Activated CD8-positive, alpha-beta memory T cell treated with anti-CD3 and anti-CD28 coated beads for 1 hour (primary cell): ENCODE data around the gene GRK6.

Experiments
- DNase-seq, 2 donors: peaks; one replicate each; pipeline ENCODE4 v3.0.0-alpha.2; 2020; ENCODE audit warnings: low read depth in 1 of 2; ENCODE audit errors: extremely low read depth in 1 of 2

The GRK6 gene

GRCh38 chr5:177439518-177440053 lies 13.1 kb downstream of the GRK6 start:
- DNase-seq, result no peak

- no peak for DNase-seq
Measured at GRCh38 chr5:177440211-177440989, 13.9 kb downstream of the GRK6 start.

GRCh38 chr5:177440990-177441780 lies 14.7 kb downstream of the GRK6 start:
- no peak for DNase-seq

GRCh38 chr5:177442066-177442826 lies 15.8 kb downstream of the GRK6 start:
- no peak for DNase-seq

GRCh38 chr5:177443144-177443983 lies 16.9 kb downstream of the GRK6 start:
- DNase-seq, result no peak

GRCh38 chr5:177444106-177445051 lies 17.9 kb downstream of the GRK6 start:
- DNase-seq, result no peak

GRCh38 chr5:177445052-177445916 lies 18.8 kb downstream of the GRK6 start:
- DNase-seq, result no peak

- no peak for DNase-seq
Measured at GRCh38 chr5:177445917-177446199, 19.4 kb downstream of the GRK6 start.

GRCh38 chr5:177446200-177447065 lies 20.0 kb downstream of the GRK6 start, which contains the start of gene PRR7:
Gene PRR7 (plus strand): TSS chr5:177446814. CDS start chr5:177455068, 8,254 bp downstream.
- DNase-seq, result peak in 1 of 2 donors; percentile 61

- peak in 1 of 2 donors; percentile 54 for DNase-seq
Measured at GRCh38 chr5:177447066-177447610, 20.7 kb downstream of the GRK6 start.

- no peak for DNase-seq
Measured at GRCh38 chr5:177447611-177448243, 21.3 kb downstream of the GRK6 start.

- no peak for DNase-seq
Measured at GRCh38 chr5:177448244-177448950, 21.9 kb downstream of the GRK6 start.

GRCh38 chr5:177449140-177450061 lies 22.9 kb downstream of the GRK6 start:
- no peak for DNase-seq

- no peak for DNase-seq
Measured at GRCh38 chr5:177450667-177451424, 24.4 kb downstream of the GRK6 start.
